Umbilical cord (tissue), 2 donors: Measurements from ENCODE around the gene CYP27B1. TPM values are rescaled to one million over a fixed set of nuclear protein-coding genes. Genes with fewer than 3 reads are reported as not detected.
"Not testable (repeated sequence)": the region's sequence is repeated elsewhere in the genome, so short reads cannot be mapped to it uniquely, and the experiment has no call there.

Experiments used
- DNase-seq: peaks from one replicate; pipeline ENCODE4 v3.0.0-alpha.2; 2015; ENCODE audit warnings: low spot score
- total RNA-seq: library from RNA; depleted of rRNA; stranded (reverse); fragments of >200 nt; gene quantifications from one replicate; pipeline ENCODE4 v1.2.3, GENCODE V29; 2014; ENCODE audit warnings: low replicate concordance; ENCODE audit not compliant: insufficient read depth

CYP27B1 gene
- total RNA-seq, 1 donor from 2014 or later = not detected

GRCh38 chr12:57783466-57783801 is 16.6 kb upstream of the CYP27B1 start:
- no peak for DNase-seq

GRCh38 chr12:57782608-57783465 is 16.0 kb upstream of the CYP27B1 start, which contains the start of gene TSFM:
TSFM (plus strand) TSS chr12:57782787; CDS start chr12:57782802, 15 bp downstream.
- DNase-seq = peak; percentile 96

GRCh38 chr12:57782243-57782607 is 15.3 kb upstream of the CYP27B1 start:
- no peak for DNase-seq

GRCh38 chr12:57781801-57782200 is 14.9 kb upstream of the CYP27B1 start:
- DNase-seq = no peak

- DNase-seq = no peak
These were observed 14.4 kb upstream of the CYP27B1 start for GRCh38 chr12:57781244-57781643.

GRCh38 chr12:57780284-57780897 is 13.5 kb upstream of the CYP27B1 start:
- no peak for DNase-seq

GRCh38 chr12:57779736-57780135 is 12.9 kb upstream of the CYP27B1 start:
- no peak for DNase-seq

GRCh38 chr12:57777911-57778310 is 11.0 kb upstream of the CYP27B1 start:
- DNase-seq = no peak

- no peak for DNase-seq
These were observed 10.5 kb upstream of the CYP27B1 start for GRCh38 chr12:57777367-57777766.

GRCh38 chr12:57776247-57776587 is 9.3 kb upstream of the CYP27B1 start:
- no peak for DNase-seq

GRCh38 chr12:57775563-57776246 is 8.8 kb upstream of the CYP27B1 start:
- DNase-seq = no peak

GRCh38 chr12:57775044-57775443 is 8.2 kb upstream of the CYP27B1 start:
- no peak for DNase-seq

- DNase-seq = not testable (repeated sequence)
These were observed 7.8 kb upstream of the CYP27B1 start for GRCh38 chr12:57774634-57775033.

- peak; percentile 80 for DNase-seq
These were observed 5.8 kb upstream of the CYP27B1 start, which contains the start of gene EEF1AKMT3 for GRCh38 chr12:57772429-57773322. EEF1AKMT3 (plus strand) TSS chr12:57772614; CDS start chr12:57772725, 111 bp downstream.

GRCh38 chr12:57771873-57772428 is 5.1 kb upstream of the CYP27B1 start, which contains the start of gene METTL1:
METTL1 (minus strand) TSS chr12:57772105; CDS start chr12:57772083, 22 bp downstream.
- DNase-seq = peak; percentile 99

- peak; percentile 96 for DNase-seq
These were observed 4.5 kb upstream of the CYP27B1 start for GRCh38 chr12:57771236-57771872.

GRCh38 chr12:57770734-57771133 is 3.9 kb upstream of the CYP27B1 start:
- no peak for DNase-seq

- DNase-seq = no peak
These were observed 2.7 kb upstream of the CYP27B1 start for GRCh38 chr12:57769594-57769993.

GRCh38 chr12:57767876-57768275 is 998 bp upstream of the CYP27B1 start:
- DNase-seq = no peak

- DNase-seq = no peak
These were observed 424 bp upstream of the CYP27B1 start for GRCh38 chr12:57767305-57767698.
